Right hindlimb (tissue), 1 donor: ENCODE results near the gene SYNDIG1.

Source experiments
- DNase-seq: peaks from one replicate; pipeline ENCODE4 v3.0.0-alpha.2; 2018

Gene SYNDIG1

GRCh38 chr20:24640686-24641085 is 171.3 kb downstream of the SYNDIG1 start:
- DNase-seq: no peak

GRCh38 chr20:24643731-24644626 is 174.6 kb downstream of the SYNDIG1 start:
- peak; percentile 6 for DNase-seq

GRCh38 chr20:24646321-24646720 is 176.9 kb downstream of the SYNDIG1 start:
- peak; percentile 10 for DNase-seq

GRCh38 chr20:24647713-24648112 is 178.3 kb downstream of the SYNDIG1 start:
- peak; percentile 8 for DNase-seq

- peak; percentile 55 for DNase-seq
Observed at GRCh38 chr20:24648481-24648880, 179.1 kb downstream of the SYNDIG1 start.

GRCh38 chr20:24648919-24649318 is 179.5 kb downstream of the SYNDIG1 start:
- DNase-seq: peak; percentile 13

GRCh38 chr20:24649787-24650490 is 180.5 kb downstream of the SYNDIG1 start:
- peak; percentile 4 for DNase-seq

- DNase-seq: peak; percentile 15
Observed at GRCh38 chr20:24651171-24651975, 181.9 kb downstream of the SYNDIG1 start.

GRCh38 chr20:24651976-24652345 is 182.5 kb downstream of the SYNDIG1 start:
- DNase-seq: no peak

- DNase-seq: peak; percentile 5
Observed at GRCh38 chr20:24653306-24653705, 183.9 kb downstream of the SYNDIG1 start.

GRCh38 chr20:24654425-24654824 is 185.0 kb downstream of the SYNDIG1 start:
- DNase-seq: no peak

GRCh38 chr20:24656391-24656790 is 187.0 kb downstream of the SYNDIG1 start:
- DNase-seq: no peak

- peak; percentile 19 for DNase-seq
Observed at GRCh38 chr20:24657196-24657595, 187.8 kb downstream of the SYNDIG1 start.

- peak; percentile 27 for DNase-seq
Observed at GRCh38 chr20:24657878-24658620, 188.6 kb downstream of the SYNDIG1 start.

GRCh38 chr20:24658920-24659660 is 189.7 kb downstream of the SYNDIG1 start:
- peak; percentile 41 for DNase-seq

GRCh38 chr20:24659835-24660234 is 190.4 kb downstream of the SYNDIG1 start:
- DNase-seq: no peak

GRCh38 chr20:24660651-24661050 is 191.2 kb downstream of the SYNDIG1 start:
- DNase-seq: no peak

GRCh38 chr20:24661255-24661654 is 191.8 kb downstream of the SYNDIG1 start:
- DNase-seq: no peak

GRCh38 chr20:24662322-24662721 is 192.9 kb downstream of the SYNDIG1 start:
- peak; percentile 57 for DNase-seq

- DNase-seq: peak; percentile 64
Observed at GRCh38 chr20:24662752-24663365, 193.4 kb downstream of the SYNDIG1 start.

GRCh38 chr20:24663496-24663895 is 194.1 kb downstream of the SYNDIG1 start:
- DNase-seq: no peak
